ENCODE measurements around the gene REPIN1.

- TF ChIP-seq CTCF (IDR thresholded peaks at IDR 0.05) (no peak), POLR2AphosphoS5 (IDR thresholded peaks at IDR 0.05) (no peak), POLR2A (IDR thresholded peaks at IDR 0.05) (no peak), EP300 (IDR thresholded peaks at IDR 0.05; ENCODE audit: low read depth) (no peak)
Measured at GRCh38 chr7:150340875-150341262, 27.8 kb upstream of the REPIN1 start.
